MCF 10A (cell line): ENCODE results near the gene BET1L. TPM values are rescaled to one million over a fixed set of nuclear protein-coding genes. Genes with fewer than 3 reads are reported as not detected.

Experiments
- BruUV-seq: library from RNA; stranded (reverse); fragments of 400-500 nt; replicated peaks from 2 replicates; lab custom pipeline; 2021; lab: Mats Ljungman, UMichigan
- CTCF ChIA-PET: fragments of 300-600 bp; sonication (Branson Sonifier 250); formaldehyde crosslinking; extraction: SDS; loops from one replicate; lab custom pipeline; 2021; ENCODE audit warnings: antibody characterized with exemption, inconsistent platforms; lab: Yijun Ruan, JAX
- POLR2A ChIA-PET: fragments of 300-600, 350-650 bp; sonication (Branson Sonifier 250); formaldehyde crosslinking; extraction: SDS; loops from one replicate; lab custom pipeline; 2020; ENCODE audit warnings: antibody characterized with exemption, inconsistent platforms; lab: Yijun Ruan, JAX
- DNase-seq: peaks from one replicate; pipeline ENCODE4 v3.0.0-alpha.2; 2018; ENCODE audit not compliant: unreplicated experiment
- H3K27ac Mint-ChIP-seq: one replicate; pipeline ENCODE4 v1.8.0; 2022; ENCODE audit warnings: mild to moderate bottlenecking, low read depth, mixed read lengths; ENCODE audit not compliant: unreplicated experiment
- H3K27me3 Mint-ChIP-seq: one replicate; pipeline ENCODE4 v1.8.0; 2022; ENCODE audit warnings: mixed read lengths; ENCODE audit not compliant: insufficient read depth, unreplicated experiment
- H3K36me3 Mint-ChIP-seq: one replicate; pipeline ENCODE4 v1.8.0; 2022; ENCODE audit warnings: mild to moderate bottlenecking, moderate library complexity, mixed read lengths; ENCODE audit not compliant: insufficient read depth, unreplicated experiment
- H3K4me1 Mint-ChIP-seq: one replicate; pipeline ENCODE4 v1.8.0; 2022; ENCODE audit warnings: mixed read lengths; ENCODE audit not compliant: insufficient read depth, unreplicated experiment
- H3K4me3 Mint-ChIP-seq: one replicate; pipeline ENCODE4 v1.8.0; 2022; ENCODE audit warnings: mild to moderate bottlenecking, moderate library complexity, mixed read lengths; ENCODE audit not compliant: unreplicated experiment
- H3K9me3 Mint-ChIP-seq: one replicate; pipeline ENCODE4 v1.8.0; 2022; ENCODE audit warnings: mixed read lengths; ENCODE audit not compliant: unreplicated experiment
- CTCF ChIP-seq: fragments of 200-600 bp; IDR thresholded peaks from one replicate; pipeline ENCODE4 v1.8.0; 2022; ENCODE audit warnings: antibody characterized with exemption, mild to moderate bottlenecking; ENCODE audit not compliant: unreplicated experiment
- intact Hi-C: fragments of 100-400 bp; cut with micrococcal nuclease; formaldehyde crosslinking; loops from 2 replicates; pipeline ENCODE4 v1.14.1; 2022
- total RNA-seq: library from RNA; stranded (reverse); gene quantifications from 2 replicates; pipeline ENCODE4 v1.2.3, GENCODE V29; 2022

BET1L gene
- total RNA-seq, 1 experiment from 2014 or later, result 65.3 TPM

GRCh38 chr11:217704-218103 is 10.5 kb upstream of the BET1L start:
- DNase-seq, result no peak
- no TSS peak for BruUV-seq
- Mint-ChIP-seq H3K36me3 (peaks cover 46% of the 10 kb centered on the region), H3K4me3 (no peak overlapping the region), H3K27me3 (no peaks in the 10 kb centered on the region), H3K9me3 (no peaks in the 10 kb centered on the region), H3K4me1 (peaks cover 9% of the 10 kb centered on the region), H3K27ac (no peak overlapping the region)
- CTCF ChIA-PET, result no interaction called here
- POLR2A ChIA-PET, result interaction anchor here (1.0 to 1.5 kb wide), 2 partner anchors 10 to 233 kb away, joined by 3 to 14 read pairs; partner anchors contain the start of genes BET1L, PTDSS2 and RIC8A
- intact Hi-C loops, result no loop called here
- no peak for TF ChIP-seq CTCF

GRCh38 chr11:216081-216974 is 9.1 kb upstream of the BET1L start:
- DNase-seq, result no peak
- intact Hi-C loops, result no loop called here
- peaks cover 54% of the 10 kb centered on the region for H3K36me3 Mint-ChIP-seq
- TF ChIP-seq CTCF, result no peak
- H3K4me3 Mint-ChIP-seq, result no peak overlapping the region
- no peaks in the 10 kb centered on the region for H3K27me3 Mint-ChIP-seq
- ChIA-PET CTCF (interaction anchor here (1.6 kb wide), 1 partner anchor 34 kb away, joined by 6 read pairs; no protein-coding TSS in a partner anchor), POLR2A (interaction anchor here (0.7 to 1.5 kb wide), 11 partner anchors 8 to 177 kb away, joined by 3 to 14 read pairs (median 3); partner anchors contain the start of genes BET1L, IFITM5, PKP3 and PSMD13)
- H3K4me1 Mint-ChIP-seq, result peaks cover 9% of the 10 kb centered on the region
- H3K9me3 Mint-ChIP-seq, result no peaks in the 10 kb centered on the region
- BruUV-seq, result TSS peak; percentile 54
- peak overlapping the region; percentile 63 for H3K27ac Mint-ChIP-seq

GRCh38 chr11:215581-216037 is 8.4 kb upstream of the BET1L start:
- intact Hi-C loops, result no loop called here
- CTCF ChIA-PET, result interaction anchor here (1.6 kb wide), 1 partner anchor 35 kb away, joined by 6 read pairs; no protein-coding TSS in a partner anchor
- POLR2A ChIA-PET, result interaction anchor here (0.6 to 1.3 kb wide), 8 partner anchors 8 to 123 kb away, joined by 3 to 6 read pairs (median 4); partner anchors contain the start of genes BET1L, IFITM5, PSMD13 and RIC8A
- no peak for TF ChIP-seq CTCF
- H3K36me3 Mint-ChIP-seq, result peaks cover 61% of the 10 kb centered on the region
- DNase-seq, result no peak
- no peaks in the 10 kb centered on the region for H3K27me3 Mint-ChIP-seq
- H3K9me3 Mint-ChIP-seq, result no peaks in the 10 kb centered on the region
- BruUV-seq, result no TSS peak
- peak overlapping the region; percentile 63 for H3K27ac Mint-ChIP-seq
- no peak overlapping the region for H3K4me3 Mint-ChIP-seq
- H3K4me1 Mint-ChIP-seq, result peaks cover 9% of the 10 kb centered on the region

GRCh38 chr11:214083-214482 is 6.9 kb upstream of the BET1L start:
- ChIA-PET CTCF (no interaction called here), POLR2A (interaction anchor here (1.7 kb wide), 1 partner anchor 23 kb away, joined by 4 read pairs; the partner anchor contains the start of gene PSMD13)
- H3K36me3 Mint-ChIP-seq, result peaks cover 64% of the 10 kb centered on the region
- DNase-seq, result no peak
- H3K4me3 Mint-ChIP-seq, result no peak overlapping the region
- H3K27me3 Mint-ChIP-seq, result no peaks in the 10 kb centered on the region
- H3K4me1 Mint-ChIP-seq, result peaks cover 15% of the 10 kb centered on the region
- no peaks in the 10 kb centered on the region for H3K9me3 Mint-ChIP-seq
- BruUV-seq, result no TSS peak
- intact Hi-C loops, result no loop called here
- no peak overlapping the region for H3K27ac Mint-ChIP-seq
- TF ChIP-seq CTCF, result no peak
